HG02870 (cell line): Measurements from ENCODE around the gene JAG2.
"Not testable (repeated sequence)": the region's sequence is repeated elsewhere in the genome, so short reads cannot be mapped to it uniquely, and the experiment has no call there.

Experiments used
- ATAC-seq: cut with Tn5 transposase; IDR thresholded peaks from one replicate; pipeline ENCODE4 v1.9.1; 2021; ENCODE audit warnings: mild to moderate bottlenecking, moderate library complexity; ENCODE audit not compliant: unreplicated experiment

JAG2 gene

DNA sequence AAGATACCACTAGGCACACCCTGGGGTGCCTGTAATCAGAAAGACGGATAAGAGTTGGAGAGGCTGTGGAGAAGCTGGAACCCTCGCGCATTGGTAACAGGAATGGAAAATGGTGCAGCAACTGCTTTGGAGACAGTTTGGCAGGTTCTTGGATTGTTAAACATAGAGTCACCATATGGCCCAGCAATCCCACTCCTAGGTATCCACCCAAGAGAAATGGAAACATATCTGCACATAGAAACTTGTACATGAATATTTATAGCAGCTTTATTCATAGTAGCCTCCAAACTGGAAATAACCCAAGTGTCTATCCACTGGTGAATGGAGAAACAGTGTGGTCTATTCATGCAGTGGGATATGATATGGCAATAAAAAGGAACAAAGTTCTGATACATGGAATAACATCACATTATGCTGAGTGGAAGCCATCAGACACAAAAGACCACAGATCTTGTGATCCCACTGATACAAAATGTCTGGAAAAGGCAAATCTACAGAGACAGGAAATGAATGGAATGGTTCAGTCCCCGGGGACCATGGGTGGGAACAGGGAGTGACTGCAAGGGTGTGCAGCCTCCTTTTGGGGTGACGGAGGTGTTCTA, 45.4 kb downstream of the JAG2 start:
- no peak for ATAC-seq

DNA sequence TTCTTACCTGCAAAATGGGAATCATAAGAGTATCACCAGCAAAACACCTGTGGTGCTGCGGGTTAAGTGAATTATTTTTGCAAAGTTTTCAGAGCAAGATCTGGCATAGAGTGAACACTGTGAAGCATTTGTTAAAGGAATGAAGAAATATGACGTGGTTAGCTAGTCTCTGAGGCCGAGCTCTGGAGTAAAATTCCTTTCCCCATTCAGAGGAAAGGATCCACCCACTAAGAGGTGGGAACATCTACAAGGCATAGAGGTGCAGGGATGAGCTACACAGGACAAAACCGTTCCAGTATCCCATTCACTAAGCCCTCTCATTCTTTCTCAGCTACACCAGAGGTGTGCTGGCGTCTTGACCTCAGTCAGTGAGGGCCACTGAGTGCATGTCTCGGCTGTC, 48.5 kb downstream of the JAG2 start:
- no peak for ATAC-seq

DNA sequence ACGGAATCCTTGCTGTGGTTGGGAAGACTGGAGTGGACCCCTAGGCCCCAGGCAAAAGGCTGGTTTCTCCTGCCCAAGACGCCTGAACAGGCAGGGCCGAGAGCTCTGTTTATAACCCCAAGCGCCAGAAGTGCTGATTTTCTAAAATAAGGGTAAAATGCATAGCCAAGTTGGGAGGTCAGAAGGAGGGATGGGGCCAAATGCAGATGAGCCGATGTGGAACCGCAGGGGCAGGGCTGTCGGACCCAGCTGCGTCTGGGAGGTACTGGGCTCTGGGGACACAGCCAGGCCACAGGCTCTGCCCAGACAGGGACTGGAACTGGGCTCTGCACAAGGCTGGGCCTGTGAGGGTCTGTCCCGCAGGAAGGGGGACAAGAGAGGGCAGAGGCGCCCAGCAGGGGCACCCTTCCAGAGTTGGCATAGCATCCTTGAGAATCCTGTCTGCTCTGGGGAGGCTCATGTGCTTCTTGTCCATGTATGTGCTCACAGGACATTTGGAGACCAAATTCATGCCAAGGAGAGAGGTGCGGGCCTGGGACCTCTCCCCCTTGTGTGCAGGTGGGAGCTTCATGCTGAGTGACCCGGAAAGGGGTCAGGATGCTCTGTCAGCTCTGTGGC, 49.1 kb downstream of the JAG2 start:
- no peak for ATAC-seq

DNA sequence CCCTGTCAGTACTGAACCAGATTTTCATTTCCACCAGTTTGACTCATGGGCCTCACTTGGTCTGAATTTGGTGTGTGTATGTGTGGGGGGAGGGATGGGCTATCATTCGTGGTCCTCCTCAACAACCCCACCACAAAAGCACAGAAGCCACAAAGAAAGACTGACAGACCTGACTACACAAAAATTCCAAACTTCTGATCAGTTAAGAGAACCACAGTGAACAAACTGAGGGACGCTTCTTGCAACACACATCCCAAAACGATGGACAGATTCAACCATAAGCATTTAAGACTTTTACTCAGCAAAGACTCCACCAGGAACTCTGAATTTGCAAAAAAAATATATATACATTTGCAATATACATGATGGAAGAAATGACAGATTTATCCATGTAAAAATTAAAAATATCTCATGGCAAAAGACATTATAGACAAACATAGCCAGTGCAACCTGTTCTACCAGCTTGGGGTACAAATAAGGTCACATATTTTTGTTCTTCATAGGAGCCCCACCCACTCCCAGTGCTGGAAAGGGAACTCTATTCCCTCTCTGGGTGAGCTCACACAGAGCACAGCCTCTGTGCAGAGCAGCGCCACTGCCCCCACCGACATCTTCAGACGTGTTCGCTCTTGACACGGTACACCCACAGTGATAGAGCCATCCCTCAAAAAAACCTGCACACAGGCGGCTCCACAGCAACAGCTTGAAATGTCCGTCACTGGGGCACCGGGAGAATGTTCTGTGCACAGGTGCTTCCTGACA, 49.7 kb downstream of the JAG2 start:
- ATAC-seq, result no peak

DNA sequence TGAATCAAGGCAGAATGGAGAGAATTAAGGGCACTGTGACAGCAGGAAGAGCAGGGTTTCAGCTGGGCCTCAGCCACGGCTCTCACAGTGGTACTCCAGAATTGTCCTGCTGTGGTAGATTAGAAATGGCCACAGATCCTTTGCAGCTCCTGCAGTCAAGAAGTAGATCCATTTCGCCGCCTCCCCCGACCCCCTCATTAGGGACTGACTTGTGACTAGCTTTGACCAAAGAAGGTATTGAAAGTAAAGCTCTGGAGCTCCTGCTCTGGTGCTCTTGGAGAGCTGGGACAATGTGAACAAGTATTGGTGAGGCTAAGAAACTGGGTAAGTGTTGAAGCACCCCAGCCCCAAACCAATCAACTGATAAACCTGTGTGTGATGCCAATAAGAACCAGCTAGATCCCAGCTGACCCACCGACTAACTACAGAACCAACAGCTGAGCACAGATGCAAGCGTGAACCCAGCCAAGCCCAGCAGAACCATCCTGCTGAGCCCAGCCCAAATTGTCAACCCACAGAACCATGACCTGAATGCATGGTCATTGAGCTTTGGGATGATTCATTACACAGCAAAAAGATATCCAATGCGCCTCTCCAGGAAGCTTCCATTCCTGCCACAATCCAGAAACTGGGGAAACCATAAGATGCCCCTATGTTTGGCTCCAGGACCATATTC, 50.7 kb downstream of the JAG2 start:
- ATAC-seq, result no peak

DNA sequence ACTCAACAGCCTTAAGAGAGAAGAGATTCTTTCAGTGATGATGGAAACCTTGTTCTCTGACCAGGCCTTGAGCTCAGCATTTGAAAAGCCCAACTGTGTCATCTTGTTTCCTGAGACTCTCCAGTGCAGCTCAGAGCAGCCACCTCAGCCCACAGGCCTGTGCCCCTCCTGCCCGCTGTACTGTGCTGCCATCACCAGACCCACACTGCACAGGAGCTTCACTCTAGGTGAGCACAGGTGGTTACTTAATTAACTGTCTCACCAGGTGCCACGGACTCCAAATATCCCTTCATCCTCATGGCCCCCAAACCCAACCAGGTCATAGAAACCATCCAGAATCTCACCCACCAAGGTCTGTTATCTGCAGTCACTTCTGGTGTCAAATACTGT, 51.3 kb downstream of the JAG2 start:
- ATAC-seq, result no peak

DNA sequence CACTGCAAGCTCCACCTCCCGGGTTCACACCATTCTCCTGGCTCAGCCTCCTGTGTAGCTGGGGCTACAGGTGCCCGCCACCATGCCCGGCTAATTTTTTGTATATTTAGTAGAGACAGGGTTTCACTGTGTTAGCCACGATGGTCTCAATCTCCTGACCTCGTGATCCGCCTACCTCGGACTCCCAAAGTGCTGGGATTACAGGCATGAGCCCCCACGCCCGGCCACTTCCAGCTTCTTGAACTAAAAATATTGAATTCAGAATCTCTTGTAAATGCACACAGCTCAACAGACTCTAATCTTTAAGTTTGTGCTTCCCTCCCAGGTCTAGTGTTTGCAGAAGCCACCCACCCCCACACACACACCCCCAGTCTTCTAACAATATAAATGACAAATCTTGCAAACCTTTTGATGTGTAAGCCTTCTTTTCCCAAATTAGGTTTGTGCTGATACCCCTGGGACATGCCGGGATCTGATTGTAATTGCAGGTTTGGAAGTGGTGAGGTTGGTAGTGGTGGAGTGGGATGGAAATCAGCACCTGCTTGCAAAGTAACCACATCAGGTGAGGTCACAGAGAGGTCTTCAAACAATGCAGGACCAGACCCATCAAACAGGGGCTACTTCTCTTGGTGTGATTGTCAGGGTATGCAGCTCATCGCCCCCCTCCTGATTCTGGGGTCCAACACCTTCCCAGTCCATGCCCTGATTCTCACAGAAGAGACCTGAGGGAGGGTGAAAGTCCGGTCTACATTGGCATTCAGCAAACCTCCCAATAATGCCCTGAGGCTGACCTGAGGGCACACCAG, 51.9 kb downstream of the JAG2 start:
- no peak for ATAC-seq

DNA sequence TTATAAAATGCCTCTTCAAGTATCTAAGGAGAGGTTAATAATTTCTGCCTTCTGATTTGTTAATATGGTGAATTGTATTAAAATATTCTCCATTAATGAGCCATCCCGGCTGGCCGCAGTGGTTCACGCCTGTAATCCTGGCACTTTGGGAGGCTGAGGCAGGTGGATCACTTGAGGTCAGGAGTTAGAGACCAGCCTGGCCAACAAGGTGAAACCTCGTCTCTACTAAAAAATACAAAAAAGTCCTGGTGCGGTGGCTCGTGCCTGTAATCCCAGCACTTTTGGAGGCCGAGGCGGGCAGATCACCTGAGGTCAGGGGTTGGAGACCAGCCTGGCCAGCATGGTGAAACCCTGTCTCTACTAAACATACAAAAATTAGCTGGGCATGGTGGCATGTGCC, 59.3 kb downstream of the JAG2 start:
- not testable (repeated sequence) for ATAC-seq

DNA sequence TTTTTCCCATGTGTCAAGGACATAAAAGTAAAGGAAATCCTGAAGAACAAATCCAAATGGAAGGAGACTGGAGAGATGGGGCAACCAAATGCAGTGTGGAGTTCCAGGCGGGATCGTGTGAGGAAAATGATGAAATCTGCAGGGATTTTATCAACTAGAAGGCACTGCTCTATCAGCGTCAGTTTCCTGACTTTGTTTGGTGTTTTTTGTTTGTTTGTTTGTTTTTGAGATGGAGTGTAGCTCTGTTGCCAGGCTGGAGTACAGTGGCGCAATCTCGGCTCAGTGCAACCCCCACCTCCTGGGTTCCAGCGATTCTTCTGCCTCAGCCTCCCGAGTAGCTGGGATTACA, 60.1 kb downstream of the JAG2 start:
- no peak for ATAC-seq

DNA sequence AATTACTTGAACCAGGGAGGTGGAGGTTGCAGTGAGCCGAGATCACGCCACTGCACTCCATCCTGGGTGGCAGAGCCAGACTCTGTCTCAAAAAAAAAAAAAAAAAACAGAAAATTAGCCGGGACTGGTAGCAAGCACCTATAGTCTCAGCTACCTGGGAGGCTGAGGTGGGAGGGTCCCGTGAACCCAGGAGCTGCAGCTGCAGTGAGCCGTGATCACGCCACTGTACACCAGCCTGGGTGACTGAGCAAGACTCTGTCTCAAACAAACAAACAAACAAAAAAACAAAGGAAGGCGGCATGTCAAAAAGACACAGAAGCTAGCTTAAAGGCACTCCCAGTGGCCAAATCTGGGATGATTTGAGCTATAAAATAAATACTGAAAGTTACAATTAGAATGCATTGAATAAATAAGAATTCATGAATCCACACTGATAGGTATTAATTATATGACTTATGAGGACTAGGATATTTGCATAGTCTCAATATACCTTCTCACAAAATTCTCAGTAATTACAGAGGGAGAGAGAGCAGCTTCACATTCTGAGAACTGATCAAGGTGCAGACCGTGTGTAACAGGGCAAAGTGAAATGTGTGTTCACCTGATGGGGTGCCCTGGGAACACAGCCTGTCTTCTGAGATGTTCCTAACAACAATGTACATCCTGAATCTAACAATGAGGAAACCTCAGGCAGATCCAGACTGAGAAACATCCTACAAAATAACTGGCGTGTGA, 60.6 kb downstream of the JAG2 start:
- ATAC-seq, result no peak

DNA sequence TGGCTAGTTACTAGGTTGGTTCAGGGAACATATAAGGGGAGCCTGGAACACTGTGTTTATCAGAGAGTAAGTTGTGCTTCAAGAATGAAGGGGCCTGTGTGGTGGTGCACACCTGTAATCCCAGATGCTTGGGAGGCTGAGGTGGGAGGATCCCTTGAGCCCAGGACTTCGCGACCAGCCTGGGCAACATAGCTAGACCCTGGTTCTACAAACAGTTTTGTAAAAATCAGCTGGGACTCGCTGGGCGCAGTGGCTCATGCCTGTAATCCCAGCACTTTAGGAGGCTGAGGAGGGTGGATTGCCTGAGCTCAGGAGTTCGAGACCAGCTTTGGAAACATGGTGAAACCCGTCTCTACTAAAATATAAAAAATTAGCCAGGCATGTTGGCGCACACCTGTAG, 61.2 kb downstream of the JAG2 start:
- ATAC-seq, result no peak

DNA sequence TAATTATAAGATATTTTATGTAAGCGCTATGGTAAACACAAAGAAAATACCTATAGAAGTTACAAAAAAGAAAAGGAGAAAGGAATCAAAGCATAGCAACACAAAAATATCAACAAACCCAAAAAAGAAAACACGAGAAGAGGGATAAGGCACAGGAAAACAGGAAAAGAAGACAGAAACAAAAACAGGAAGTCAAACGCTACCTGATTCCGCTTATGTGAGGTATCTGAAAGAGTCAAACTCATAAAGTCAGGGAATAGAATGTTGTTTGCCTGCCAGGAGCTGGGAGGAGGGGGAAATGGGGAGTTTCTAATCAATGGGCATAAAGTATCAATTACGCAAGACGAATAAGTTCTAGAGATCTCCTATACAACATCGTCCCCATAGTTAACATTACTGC, 63.4 kb downstream of the JAG2 start:
- no peak for ATAC-seq

DNA sequence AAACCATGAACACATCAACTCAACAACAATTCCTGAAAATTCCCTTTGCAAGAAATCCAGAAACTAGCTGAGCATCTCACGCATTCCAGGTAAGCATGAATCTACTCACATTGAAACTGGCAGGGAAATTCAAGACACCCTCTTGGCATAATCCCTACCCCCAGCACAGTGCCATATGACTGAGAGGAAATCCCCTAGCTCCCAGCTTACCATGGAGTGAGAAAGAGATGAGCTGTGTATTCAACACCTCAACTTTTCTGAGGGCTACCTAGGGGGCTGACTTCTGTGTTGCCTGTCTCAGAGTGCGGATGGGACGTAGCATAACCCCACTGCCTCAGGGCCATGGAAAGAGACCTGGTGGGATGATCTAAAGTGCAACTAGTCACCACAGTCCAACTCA, 65.7 kb downstream of the JAG2 start:
- ATAC-seq, result no peak

DNA sequence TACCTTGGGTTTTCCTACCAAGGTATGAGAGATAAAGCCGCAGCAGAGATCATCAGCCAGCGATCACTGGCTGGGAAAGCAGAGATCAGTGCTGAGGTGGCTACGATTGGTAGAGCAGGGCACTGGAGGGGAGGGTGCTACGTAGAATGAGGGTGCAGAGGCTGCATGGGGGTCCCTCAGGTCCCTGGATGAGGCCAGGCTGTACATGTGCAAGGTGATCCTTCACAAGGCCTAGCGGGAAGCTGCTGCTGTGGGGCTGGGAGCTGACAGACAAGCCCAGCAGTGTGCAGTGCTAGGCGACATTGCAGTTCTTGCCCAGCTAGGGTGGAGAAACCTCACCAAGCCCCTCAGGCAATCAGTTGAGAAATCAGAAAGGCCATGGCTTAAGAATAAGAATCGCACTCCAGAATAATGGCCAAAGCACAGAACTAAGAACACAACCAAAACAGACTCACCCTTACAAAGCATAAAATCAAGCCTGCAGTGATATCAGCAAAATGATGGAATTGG, 66.2 kb downstream of the JAG2 start:
- no peak for ATAC-seq

DNA sequence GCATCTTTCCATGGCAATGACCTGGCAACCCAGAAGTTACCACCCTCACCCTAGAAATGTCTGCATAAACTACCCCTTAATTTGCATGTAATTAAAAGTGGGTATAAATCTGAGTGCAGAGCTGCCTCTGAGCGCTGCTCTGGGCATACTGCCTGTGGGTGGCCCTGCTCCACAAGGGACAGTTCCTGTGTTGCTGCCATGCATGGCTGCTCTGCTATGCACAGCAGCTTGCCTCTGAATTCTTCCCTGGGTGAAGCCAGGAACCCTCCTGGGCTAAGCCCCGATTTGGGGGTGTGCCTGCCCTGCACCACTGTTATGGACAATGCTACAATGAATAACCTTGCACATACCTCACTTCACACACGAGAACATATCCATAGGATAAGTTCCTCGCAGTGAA, 67.7 kb downstream of the JAG2 start:
- no peak for ATAC-seq

DNA sequence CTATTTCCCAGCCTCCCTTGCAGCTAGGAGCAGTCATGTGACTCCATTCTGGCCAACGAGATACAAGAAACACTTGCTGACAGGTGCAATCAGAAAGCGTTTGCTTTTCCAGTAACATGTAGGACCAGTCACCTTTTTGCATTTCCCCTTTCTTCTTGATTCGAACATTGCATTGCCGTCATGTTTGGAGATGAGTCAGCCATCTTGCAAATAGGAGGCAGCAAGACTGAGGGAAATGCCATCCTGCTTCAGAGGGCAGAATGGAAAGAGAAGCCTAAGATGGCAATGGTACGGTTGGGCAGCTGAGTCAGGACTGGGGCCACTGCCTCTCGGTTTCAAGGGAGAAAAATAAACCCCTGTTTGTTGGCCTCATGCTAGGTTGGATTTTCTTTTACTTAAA, 68.8 kb downstream of the JAG2 start:
- ATAC-seq, result no peak

DNA sequence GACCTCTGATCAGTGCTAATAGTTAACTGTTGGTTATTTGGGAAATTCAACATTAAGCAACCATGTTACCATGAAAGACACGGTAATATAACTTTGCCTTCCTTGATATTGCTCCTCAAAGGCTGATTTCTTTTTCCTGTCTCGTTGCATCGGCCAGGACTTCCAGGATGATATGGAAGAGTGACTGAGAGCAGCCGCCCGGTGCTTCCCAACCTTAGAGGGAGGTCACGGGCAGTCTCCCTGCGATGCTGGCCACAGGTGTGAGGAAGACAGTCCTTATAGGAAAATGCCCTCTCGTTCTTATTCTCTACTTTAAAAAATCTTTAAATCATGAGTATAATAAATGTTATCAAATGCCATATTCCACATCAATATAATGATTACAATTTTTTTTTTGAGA, 70.3 kb downstream of the JAG2 start:
- ATAC-seq, result no peak

DNA sequence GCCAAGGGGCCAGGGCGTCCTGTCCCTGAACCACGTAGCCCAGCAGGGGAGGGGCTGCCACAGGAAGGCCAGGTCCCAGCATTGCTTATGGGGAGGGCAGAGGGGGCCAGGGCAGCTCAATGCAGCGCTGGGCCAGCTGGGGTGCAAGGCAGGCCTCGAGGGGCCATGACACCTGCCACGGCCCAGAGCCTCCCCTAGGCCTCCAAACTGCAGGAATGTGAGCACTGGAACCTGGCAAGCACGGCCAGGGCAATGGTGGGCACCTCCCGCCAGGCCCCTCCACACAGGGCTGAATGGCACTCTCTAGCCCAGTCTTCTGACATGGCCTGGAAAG, 70.8 kb downstream of the JAG2 start:
- ATAC-seq, result no peak

DNA sequence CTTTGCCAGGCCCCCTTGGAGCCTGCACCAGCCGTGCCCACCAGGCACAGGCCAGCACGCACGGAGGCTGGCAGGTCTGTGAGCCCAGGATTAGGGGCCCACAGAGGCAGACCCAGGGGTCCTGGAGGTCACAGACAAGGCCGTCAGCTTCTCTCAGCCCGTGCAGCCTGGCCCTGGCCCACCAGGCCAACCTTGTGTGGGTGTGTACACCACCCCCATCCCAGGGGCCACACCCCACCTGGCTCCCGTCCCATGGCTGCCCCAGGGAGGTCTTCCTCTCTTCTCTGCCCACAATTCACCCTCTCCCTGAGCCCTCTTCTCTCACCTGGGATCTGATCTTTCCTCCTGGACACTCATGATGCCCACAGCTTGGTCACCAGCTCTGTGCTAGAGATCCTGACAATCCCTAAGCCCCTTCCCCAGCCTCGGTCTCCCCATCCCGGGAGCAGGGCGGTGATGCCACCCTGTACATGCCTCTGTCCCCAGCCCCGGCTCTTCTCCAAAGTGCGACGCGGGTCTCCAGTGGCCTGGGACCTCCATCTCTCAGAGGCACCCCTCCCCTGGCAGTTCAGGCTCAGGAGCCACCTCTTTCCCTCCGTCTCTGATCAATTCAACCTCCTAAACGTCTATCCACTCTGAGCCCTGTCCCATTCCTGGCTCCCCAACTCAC, 72.2 kb downstream of the JAG2 start:
- no peak for ATAC-seq

DNA sequence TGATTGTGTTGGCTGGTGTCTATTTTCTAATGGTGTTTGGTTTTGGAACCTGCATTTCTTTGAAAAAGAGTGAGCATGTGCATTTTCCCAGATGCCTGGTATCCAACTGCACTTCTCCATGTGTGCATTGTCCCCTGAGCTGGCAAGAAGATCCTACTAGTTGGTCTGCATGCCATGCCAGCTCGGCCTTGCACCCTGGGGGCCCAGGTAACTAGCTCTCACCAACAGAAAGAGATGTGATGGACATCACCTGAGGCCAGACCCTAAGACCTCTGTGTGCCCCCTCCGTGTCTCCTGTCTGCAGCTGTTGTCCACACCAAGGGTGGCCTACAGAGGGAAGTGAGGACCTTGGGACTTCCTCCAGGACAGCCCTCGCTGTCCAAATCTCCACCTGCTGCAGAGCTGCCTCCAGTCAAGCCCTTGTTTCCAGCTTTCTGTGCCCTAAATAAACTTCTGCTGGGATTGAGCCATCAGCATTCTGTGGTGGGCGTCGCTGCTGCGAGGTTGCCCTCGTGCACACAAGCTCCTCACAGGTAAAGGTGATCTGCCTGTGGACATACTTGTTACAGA, 73.3 kb downstream of the JAG2 start:
- no peak for ATAC-seq
